Renal cortical epithelial cell (primary cell): ENCODE data around the gene DHX34. TPM values are rescaled to one million over a fixed set of nuclear protein-coding genes. Genes with fewer than 3 reads are reported as not detected.

Source experiments
- total RNA-seq: library from RNA; depleted of rRNA; stranded (reverse); fragments of >200 nt; gene quantifications from 2 replicates; pipeline ENCODE4 v1.2.3, GENCODE V29; 2014

DHX34 gene
- total RNA-seq, 1 donor from 2014 or later: 13.4 TPM

Other genes with a start within 250 kb of the DHX34 start
- 7.5 and 20.4 TPM in 2 replicates for gene ZC3H4, start 235.5 kb upstream of the DHX34 start, total RNA-seq
- 106 and 164 TPM in 2 replicates for gene SAE1, start 218.5 kb upstream of the DHX34 start, total RNA-seq
- 21.1 and 29.7 TPM in 2 replicates for gene BBC3, start 118.1 kb upstream of the DHX34 start, total RNA-seq
- gene CCDC9, start 92.8 kb upstream of the DHX34 start, total RNA-seq: 4.0 and 9.8 TPM in 2 replicates
- gene INAFM1, start 74.4 kb upstream of the DHX34 start, total RNA-seq: 1.4 and 1.8 TPM in 2 replicates
- gene C5AR1, start 39.5 kb upstream of the DHX34 start, total RNA-seq: 0.80 TPM in 1 of 2 replicates, not detected in the other
- gene C5AR2, start 17.1 kb upstream of the DHX34 start, total RNA-seq: 0.30 TPM in 1 of 2 replicates, not detected in the other
- gene MEIS3, start 70.2 kb downstream of the DHX34 start, total RNA-seq: 3.6 and 9.1 TPM in 2 replicates
- gene SLC8A2, start 122.6 kb downstream of the DHX34 start, total RNA-seq: 0.30 and 1.6 TPM in 2 replicates
- gene KPTN, start 134.9 kb downstream of the DHX34 start, total RNA-seq: 1.4 and 7.1 TPM in 2 replicates
- gene NAPA, start 165.7 kb downstream of the DHX34 start, total RNA-seq: 95.9 and 131 TPM in 2 replicates
- gene ZNF541, start 223.8 kb downstream of the DHX34 start, total RNA-seq: not detected in 2 replicates